Measurements from ENCODE around the gene EFCAB9. TPM values are rescaled to one million over a fixed set of nuclear protein-coding genes. Genes with fewer than 3 reads are reported as not detected.

EFCAB9 gene
- total and polyA plus RNA-seq, 5 experiments from 2014 or later, result not detected

DNA sequence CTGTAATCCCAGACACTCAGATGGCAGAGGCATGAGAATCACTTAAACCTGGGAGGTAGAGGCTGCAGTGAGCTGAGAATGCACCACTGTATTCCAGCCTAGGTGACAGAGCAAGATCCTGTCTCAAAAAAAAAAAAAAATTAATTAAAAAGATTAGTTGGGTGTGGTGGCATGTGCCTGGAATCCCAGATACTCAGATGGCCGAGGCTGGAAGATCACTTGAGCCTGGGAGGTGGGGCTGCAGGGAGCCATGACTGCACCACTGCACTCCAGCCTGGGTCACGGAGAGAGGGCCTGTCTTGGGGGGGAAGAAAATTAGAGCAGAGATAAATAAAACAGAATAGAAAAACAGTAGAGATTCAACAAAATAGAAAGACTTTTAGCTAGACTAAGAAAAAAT is 54.7 kb downstream of the EFCAB9 start:
- peaks cover 0 to 9% (median 6%) of the 10 kb centered on the region in 4 donors for H3K4me1 Mint-ChIP-seq
- H3K36me3 Mint-ChIP-seq, result peaks cover 20 to 25% (median 22%) of the 10 kb centered on the region in 3 donors
- no peak overlapping the region for H3K4me3 Mint-ChIP-seq
- ATAC-seq (no peak), DNase-seq (no peak)
- no peaks in the 10 kb centered on the region for H3K27me3 Mint-ChIP-seq
- POLR2A ChIA-PET, result interaction anchor here (0.7 kb wide), 1 partner anchor 25 kb away, joined by 3 read pairs; no protein-coding TSS in a partner anchor
- H3K9me3 Mint-ChIP-seq, result peaks cover 0 to 40% (median 25%) of the 10 kb centered on the region in 9 donors
- H3K27ac Mint-ChIP-seq, result peak overlapping the region in 1 of 10 donors; percentile 33

DNA sequence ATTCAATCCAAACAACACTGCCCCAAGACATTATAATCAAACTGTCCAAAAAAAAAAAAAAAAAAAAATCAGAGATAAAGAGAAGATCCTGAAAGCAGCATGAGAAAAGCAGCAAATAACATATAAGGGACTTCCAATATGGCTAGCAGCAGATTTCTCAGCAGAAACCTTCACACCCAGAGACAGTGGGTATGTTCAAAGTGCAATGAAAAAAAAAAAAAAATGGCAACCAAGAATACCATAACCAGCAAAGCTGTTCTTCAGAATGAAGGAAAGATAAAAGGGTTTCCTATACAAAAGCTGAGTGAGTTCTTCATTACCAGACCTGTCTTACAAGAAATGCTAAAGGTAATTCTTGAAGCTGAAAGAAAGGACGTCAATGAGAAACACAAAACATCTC is 57.4 kb downstream of the EFCAB9 start:
- Mint-ChIP-seq H3K9me3 (peaks cover 0 to 54% (median 28%) of the 10 kb centered on the region in 9 donors), H3K4me3 (no peak overlapping the region), H3K4me1 (peaks cover 0 to 9% (median 6%) of the 10 kb centered on the region in 4 donors), H3K36me3 (peaks cover 20 to 31% (median 22%) of the 10 kb centered on the region in 3 donors), H3K27ac (no peak overlapping the region), H3K27me3 (no peaks in the 10 kb centered on the region)
- DNase-seq (no peak), ATAC-seq (no peak)
- POLR2A ChIA-PET, result no interaction called here

DNA sequence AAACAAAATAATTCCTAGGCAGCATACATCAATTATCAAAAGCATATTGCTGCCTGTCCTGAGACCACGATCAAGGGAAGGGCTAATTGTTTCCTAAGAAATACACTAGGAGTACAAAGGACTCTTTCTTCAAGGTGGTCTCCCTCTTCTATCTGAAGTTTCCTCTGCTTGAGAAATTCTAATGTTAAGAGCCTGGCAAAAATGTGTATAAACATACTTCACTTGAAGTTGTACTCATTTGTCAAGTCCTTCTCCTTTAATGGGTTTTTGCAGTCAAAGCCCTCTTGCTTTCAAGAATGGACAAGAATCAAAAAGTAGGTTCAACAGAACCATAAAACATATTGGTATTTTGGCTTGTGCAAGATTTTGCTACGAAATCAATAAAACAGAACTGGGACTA is 58.5 kb downstream of the EFCAB9 start:
- Mint-ChIP-seq H3K36me3 (peaks cover 13 to 31% (median 22%) of the 10 kb centered on the region in 3 donors), H3K27ac (no peak overlapping the region), H3K9me3 (peaks cover 0 to 54% (median 28%) of the 10 kb centered on the region in 9 donors), H3K4me1 (peaks cover 0 to 4% (median 0%) of the 10 kb centered on the region in 4 donors), H3K4me3 (no peak overlapping the region), H3K27me3 (no peaks in the 10 kb centered on the region)
- POLR2A ChIA-PET, result no interaction called here
- ATAC-seq (no peak), DNase-seq (no peak)

Other genes with a start within 250 kb of the EFCAB9 start
- 10 to 100 TPM; 36.9 to 39.5 TPM for gene FBXW11, start 187.5 kb upstream of the EFCAB9 start, total RNA-seq
- gene FBXW11, start 187.5 kb upstream of the EFCAB9 start, polyA plus RNA-seq, result 10 to 100 TPM; 13.5 to 18.3 (median 16.2) TPM
- gene STK10, start 5.9 kb upstream of the EFCAB9 start, total RNA-seq, result 100 to 1,000 TPM; 351 to 360 TPM
- gene STK10, start 5.9 kb upstream of the EFCAB9 start, polyA plus RNA-seq, result 100 to 1,000 TPM in 1 of 3 donors, 10 to 100 TPM in 2; 44.6 to 128 (median 62.1) TPM
- gene UBTD2, start 89.6 kb downstream of the EFCAB9 start, total RNA-seq, result 1 to 10 TPM; 6.0 to 6.1 TPM
- gene UBTD2, start 89.6 kb downstream of the EFCAB9 start, polyA plus RNA-seq, result 1 to 10 TPM; 1.2 to 4.3 (median 2.7) TPM